RKO (cell line): ENCODE data around the gene TPRG1.
A peak's percentile ranks its signal among the peaks of the same experiment; 100 is the strongest.

Experiments
- DNase-seq: peaks from one replicate; pipeline ENCODE4 v3.0.0-alpha.2; 2016; ENCODE audit warnings: low spot score

TPRG1 gene

GRCh38 chr3:189232790-189233189 lies 61.0 kb downstream of the TPRG1 start:
- no peak for DNase-seq

DNA sequence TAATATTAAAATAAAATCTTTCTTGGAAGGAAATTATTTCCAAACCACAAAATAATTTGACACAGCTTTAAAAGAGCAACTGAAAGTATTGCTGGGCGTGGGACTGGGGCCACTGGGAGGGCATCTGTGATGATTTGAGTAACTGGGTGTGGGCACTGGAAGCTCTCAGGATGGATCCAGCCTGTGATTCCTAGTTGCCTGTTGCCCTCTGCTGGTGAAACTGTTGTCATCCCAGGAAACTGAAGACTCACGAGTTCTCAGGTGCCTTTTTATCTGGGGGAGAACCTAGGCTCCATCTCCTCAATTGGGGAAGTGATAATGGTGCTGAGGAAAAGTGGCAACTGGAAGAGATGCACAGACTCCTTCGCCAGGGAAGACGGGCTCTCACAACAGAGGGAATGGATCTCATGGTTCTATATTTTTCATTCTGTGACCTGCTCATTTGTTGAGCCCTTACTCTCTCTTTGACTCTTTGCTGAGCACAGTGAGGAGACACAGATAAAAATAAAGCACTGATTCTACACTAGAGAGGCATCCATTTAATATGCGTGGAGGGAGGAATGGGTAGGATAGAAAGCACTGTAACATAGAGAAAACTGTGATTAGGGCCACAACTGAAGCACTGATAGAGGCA lies 61.6 kb downstream of the TPRG1 start:
- peak; percentile 60 for DNase-seq

GRCh38 chr3:189235214-189235613 lies 63.4 kb downstream of the TPRG1 start:
- no peak for DNase-seq

GRCh38 chr3:189236352-189236751 lies 64.6 kb downstream of the TPRG1 start:
- DNase-seq, result no peak

GRCh38 chr3:189237526-189237925 lies 65.8 kb downstream of the TPRG1 start:
- DNase-seq, result no peak

- DNase-seq, result no peak
Observed at GRCh38 chr3:189238071-189238470, 66.3 kb downstream of the TPRG1 start.

DNA sequence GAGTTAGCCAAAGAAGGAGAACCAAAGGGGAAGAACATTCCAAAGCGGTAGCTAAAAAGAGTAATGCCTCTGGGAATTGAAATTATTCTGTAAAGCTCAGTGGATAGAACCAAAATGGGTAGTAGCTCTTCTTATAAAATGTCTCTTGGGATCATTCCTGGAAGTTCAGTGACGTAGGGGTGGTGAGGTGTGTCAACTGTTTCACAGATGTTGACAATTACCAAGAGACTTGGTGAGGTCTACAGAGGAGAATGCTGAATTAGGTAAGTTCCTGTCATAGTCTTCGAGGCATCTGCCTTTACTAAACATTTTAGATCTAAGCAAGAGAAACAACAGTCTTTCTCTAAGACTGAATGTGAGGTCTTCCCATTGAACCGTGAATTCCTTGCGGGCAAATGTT lies 67.8 kb downstream of the TPRG1 start:
- DNase-seq, result no peak

- no peak for DNase-seq
Observed at GRCh38 chr3:189249987-189250386, 78.2 kb downstream of the TPRG1 start.

- no peak for DNase-seq
Observed at GRCh38 chr3:189258261-189258660, 86.5 kb downstream of the TPRG1 start.

DNA sequence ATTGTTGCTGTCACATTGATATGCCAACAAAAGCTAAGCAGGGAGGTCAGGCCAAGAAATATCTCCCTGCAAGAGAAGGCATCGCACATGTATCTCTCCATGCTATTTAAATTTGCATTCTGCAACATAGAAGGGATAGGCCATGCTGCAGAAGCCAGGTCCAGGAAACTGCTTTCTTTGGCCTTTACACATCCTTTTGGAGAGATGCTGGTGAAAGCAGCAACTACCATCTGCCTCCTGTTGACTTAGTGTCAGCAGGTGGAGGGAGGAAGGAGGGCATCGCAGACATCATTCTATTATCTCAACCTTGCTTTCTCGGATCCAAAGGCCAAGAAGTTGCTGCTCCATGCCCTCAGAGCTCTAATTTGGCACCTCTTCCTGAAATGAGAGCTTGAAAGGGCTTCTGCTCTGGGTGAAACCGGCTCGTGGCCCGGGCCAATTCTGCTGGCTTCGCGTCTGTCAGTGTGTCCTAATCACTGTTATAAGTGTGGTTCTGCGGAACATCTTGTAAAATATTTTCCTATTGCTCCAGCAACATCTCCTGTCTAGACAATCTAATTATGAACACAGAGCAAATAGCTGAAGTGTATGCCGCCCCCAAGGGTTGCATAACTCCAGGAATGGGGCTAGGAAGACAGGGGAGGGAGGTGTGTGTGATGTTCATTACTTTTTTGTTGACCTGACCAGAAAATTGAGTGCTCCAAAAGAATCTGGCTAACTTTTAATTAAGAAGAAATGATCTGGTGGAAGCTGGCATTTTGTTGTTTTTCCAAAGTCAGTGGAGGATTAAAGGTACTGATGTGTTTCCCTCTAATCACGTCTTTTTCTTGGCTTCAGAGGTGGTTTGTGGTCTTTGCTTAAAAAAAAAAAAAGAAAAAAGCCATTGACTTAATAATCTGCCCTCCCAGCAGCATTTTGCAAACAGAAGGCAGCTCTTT lies 89.1 kb downstream of the TPRG1 start:
- no peak for DNase-seq

DNA sequence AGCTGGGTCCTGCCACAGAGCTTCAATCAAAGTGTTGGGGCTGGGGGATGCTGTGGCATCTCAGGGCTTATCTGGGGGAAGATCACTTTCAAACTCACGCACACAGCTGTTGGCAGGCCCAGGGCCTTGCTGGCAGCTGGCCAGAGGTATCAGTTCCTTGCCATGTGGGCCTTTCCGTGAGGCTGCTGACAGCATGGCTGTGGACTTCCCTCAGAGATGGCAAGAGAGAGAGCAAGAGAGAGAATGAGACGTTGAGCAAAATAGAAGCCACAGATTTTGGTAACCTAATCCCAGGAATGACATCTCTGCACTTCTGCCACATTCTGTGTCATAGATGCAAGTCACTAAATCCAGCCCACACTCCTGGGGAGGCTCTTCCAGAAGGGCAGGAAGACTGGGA lies 91.0 kb downstream of the TPRG1 start:
- no peak for DNase-seq

DNA sequence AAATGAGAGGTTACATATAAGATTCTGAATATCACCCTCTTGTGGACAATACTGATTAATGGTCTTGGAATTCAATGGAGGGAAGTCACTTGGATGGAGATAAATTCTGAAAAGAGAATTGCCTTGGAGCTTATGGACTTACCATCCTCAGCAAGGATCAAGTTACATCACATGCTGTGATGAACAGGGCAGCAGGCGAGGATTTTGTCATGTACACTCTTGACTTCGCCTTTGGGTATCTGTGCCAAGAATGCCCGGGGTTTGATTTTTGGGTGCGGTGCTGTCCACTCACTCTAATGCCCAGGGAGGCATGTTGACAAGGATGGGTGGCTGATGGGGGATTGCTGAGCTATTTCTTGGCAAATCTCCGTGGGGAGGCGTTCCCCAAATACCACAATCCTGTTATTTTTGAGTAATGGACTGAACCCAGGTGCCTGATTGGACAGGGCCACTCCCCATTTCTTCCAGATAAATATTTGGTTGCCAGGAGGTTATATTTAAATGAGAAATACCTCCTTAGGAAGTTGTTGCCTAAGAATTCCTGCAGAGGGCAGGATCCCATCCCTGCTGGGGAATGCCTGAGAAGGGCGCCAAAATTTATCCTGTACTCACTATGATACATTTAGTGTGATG lies 96.3 kb downstream of the TPRG1 start:
- peak; percentile 3 for DNase-seq

GRCh38 chr3:189269365-189269764 lies 97.6 kb downstream of the TPRG1 start:
- no peak for DNase-seq

- DNase-seq, result peak; percentile 80
Observed at GRCh38 chr3:189270248-189270832, 98.6 kb downstream of the TPRG1 start.

- no peak for DNase-seq
Observed at GRCh38 chr3:189272500-189273119, 100.8 kb downstream of the TPRG1 start.

GRCh38 chr3:189273736-189274135 lies 102.0 kb downstream of the TPRG1 start:
- no peak for DNase-seq

GRCh38 chr3:189275182-189275581 lies 103.4 kb downstream of the TPRG1 start:
- DNase-seq, result no peak

DNA sequence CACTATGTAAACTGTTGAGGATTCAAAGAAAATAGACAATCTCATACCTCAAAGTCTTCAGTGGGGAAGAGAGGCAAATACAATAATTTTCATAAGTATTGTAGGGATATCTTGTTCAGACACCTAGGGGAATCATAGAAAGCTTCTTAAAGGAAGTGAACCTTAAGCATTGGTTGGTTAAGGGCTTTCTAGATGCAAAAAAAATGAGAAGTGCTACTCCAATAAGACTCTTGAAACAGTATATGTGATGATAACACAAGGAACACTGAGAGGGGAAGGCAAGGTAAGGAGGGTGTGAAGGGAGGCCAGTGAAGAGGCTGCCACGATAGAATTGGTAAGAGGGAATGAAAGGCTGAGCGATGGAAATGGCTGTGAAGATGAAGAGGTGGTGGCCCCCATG lies 104.1 kb downstream of the TPRG1 start:
- no peak for DNase-seq

- peak; percentile 7 for DNase-seq
Observed at GRCh38 chr3:189276444-189277219, 104.9 kb downstream of the TPRG1 start.

DNA sequence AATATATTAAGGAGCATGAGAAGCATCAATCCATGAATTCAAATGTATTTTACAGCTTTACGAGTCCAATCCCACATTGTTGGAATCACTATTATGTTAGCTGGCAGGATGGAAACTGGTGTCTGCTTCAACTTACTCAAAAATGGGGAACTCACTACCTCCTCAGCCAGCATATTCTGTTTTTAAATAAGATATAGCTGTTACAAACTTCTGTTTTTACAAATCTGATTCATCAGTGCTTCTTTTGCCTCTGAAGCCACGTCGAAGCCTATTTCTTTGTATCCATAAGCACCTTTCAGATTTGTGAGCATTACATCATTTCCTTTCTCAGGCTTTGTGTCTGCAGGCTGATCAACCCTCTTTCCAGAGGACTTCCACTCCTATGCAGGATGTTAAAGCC lies 105.9 kb downstream of the TPRG1 start:
- no peak for DNase-seq

GRCh38 chr3:189278221-189278620 lies 106.5 kb downstream of the TPRG1 start:
- no peak for DNase-seq
